ENCODE results near the gene NF1. TPM values are rescaled to one million over a fixed set of nuclear protein-coding genes. Genes with fewer than 3 reads are reported as not detected.

Gene NF1
- total RNA-seq, 1 experiment from 2014 or later, result 25.1 TPM

- DNase-seq (ENCODE audit: low read depth, low spot score), result no peak
- in situ Hi-C loops (cut with HindIII; ENCODE audit: low pct_unique_long_range_greater_than_20kb, low sequenced_read_pairs), result no loop called here
Observed at GRCh38 chr17:31392856-31393748, 298.3 kb downstream of the NF1 start.

GRCh38 chr17:31393749-31394146 is 299.0 kb downstream of the NF1 start:
- in situ Hi-C loops (cut with HindIII; ENCODE audit: low pct_unique_long_range_greater_than_20kb, low sequenced_read_pairs), result no loop called here
- DNase-seq (ENCODE audit: low read depth, low spot score), result no peak

- in situ Hi-C loops (cut with HindIII; ENCODE audit: low pct_unique_long_range_greater_than_20kb, low sequenced_read_pairs), result no loop called here
- DNase-seq (ENCODE audit: low read depth, low spot score), result peak; percentile 28
Observed at GRCh38 chr17:31394544-31394943, 299.8 kb downstream of the NF1 start.

GRCh38 chr17:31397256-31397939 is 302.6 kb downstream of the NF1 start:
- in situ Hi-C loops (cut with HindIII; ENCODE audit: low pct_unique_long_range_greater_than_20kb, low sequenced_read_pairs), result no loop called here
- DNase-seq (ENCODE audit: low read depth, low spot score), result no peak

- no peak for DNase-seq (ENCODE audit: low read depth, low spot score)
- in situ Hi-C loops (cut with HindIII; ENCODE audit: low pct_unique_long_range_greater_than_20kb, low sequenced_read_pairs), result no loop called here
Observed at GRCh38 chr17:31398381-31399311, 303.9 kb downstream of the NF1 start.

GRCh38 chr17:31400481-31400950 is 305.7 kb downstream of the NF1 start:
- in situ Hi-C loops (cut with HindIII; ENCODE audit: low pct_unique_long_range_greater_than_20kb, low sequenced_read_pairs), result no loop called here
- DNase-seq (ENCODE audit: low read depth, low spot score), result no peak

GRCh38 chr17:31401456-31402254 is 306.9 kb downstream of the NF1 start:
- no peak for DNase-seq (ENCODE audit: low read depth, low spot score)
- in situ Hi-C loops (cut with HindIII; ENCODE audit: low pct_unique_long_range_greater_than_20kb, low sequenced_read_pairs), result no loop called here

GRCh38 chr17:31404028-31404949 is 309.5 kb downstream of the NF1 start:
- in situ Hi-C loops (cut with HindIII; ENCODE audit: low pct_unique_long_range_greater_than_20kb, low sequenced_read_pairs), result no loop called here
- DNase-seq (ENCODE audit: low read depth, low spot score), result no peak

- no peak for DNase-seq (ENCODE audit: low read depth, low spot score)
- in situ Hi-C loops (cut with HindIII; ENCODE audit: low pct_unique_long_range_greater_than_20kb, low sequenced_read_pairs), result no loop called here
Observed at GRCh38 chr17:31405890-31406371, 311.2 kb downstream of the NF1 start.

- DNase-seq (ENCODE audit: low read depth, low spot score), result no peak
- in situ Hi-C loops (cut with HindIII; ENCODE audit: low pct_unique_long_range_greater_than_20kb, low sequenced_read_pairs), result no loop called here
Observed at GRCh38 chr17:31408586-31408985, 313.8 kb downstream of the NF1 start.

- in situ Hi-C loops (cut with HindIII; ENCODE audit: low pct_unique_long_range_greater_than_20kb, low sequenced_read_pairs), result no loop called here
- DNase-seq (ENCODE audit: low read depth, low spot score), result no peak
Observed at GRCh38 chr17:31411707-31412285, 317.0 kb downstream of the NF1 start.

GRCh38 chr17:31412511-31412910 is 317.7 kb downstream of the NF1 start:
- in situ Hi-C loops (cut with HindIII; ENCODE audit: low pct_unique_long_range_greater_than_20kb, low sequenced_read_pairs), result no loop called here
- DNase-seq (ENCODE audit: low read depth, low spot score), result no peak

GRCh38 chr17:31413081-31413799 is 318.5 kb downstream of the NF1 start:
- in situ Hi-C loops (cut with HindIII; ENCODE audit: low pct_unique_long_range_greater_than_20kb, low sequenced_read_pairs), result no loop called here
- DNase-seq (ENCODE audit: low read depth, low spot score), result no peak

GRCh38 chr17:31413874-31414549 is 319.2 kb downstream of the NF1 start:
- in situ Hi-C loops (cut with HindIII; ENCODE audit: low pct_unique_long_range_greater_than_20kb, low sequenced_read_pairs), result no loop called here
- peak; percentile 95 for DNase-seq (ENCODE audit: low read depth, low spot score)

GRCh38 chr17:31414550-31414918 is 319.8 kb downstream of the NF1 start:
- DNase-seq (ENCODE audit: low read depth, low spot score), result no peak
- in situ Hi-C loops (cut with HindIII; ENCODE audit: low pct_unique_long_range_greater_than_20kb, low sequenced_read_pairs), result no loop called here

Measured in SK-MEL-5 (cell line).